Measurements from ENCODE around the gene IP6K2. TPM values are rescaled to one million over a fixed set of nuclear protein-coding genes. Genes with fewer than 3 reads are reported as not detected.

IP6K2 gene
- total RNA-seq, 1 donor from 2014 or later = 97.0 TPM

DNA sequence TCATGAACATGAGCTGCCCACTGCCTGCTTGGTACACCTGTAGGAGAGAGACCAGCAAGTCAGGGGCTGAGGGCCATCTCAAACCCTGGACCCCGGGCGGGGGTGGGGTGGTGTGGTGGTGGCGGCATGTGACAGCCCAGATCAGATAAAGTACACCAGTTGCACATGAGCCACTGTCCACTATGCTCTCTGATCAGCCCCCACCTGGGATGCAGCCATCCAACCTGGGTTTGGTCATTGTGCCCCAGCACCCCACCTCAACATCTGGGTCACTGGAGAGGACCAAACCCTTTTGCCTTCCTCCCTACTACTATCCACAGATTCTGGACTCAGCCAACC lies 28.3 kb downstream of the IP6K2 start:
- DNase-seq (ENCODE audit: low spot score) = no peak

DNA sequence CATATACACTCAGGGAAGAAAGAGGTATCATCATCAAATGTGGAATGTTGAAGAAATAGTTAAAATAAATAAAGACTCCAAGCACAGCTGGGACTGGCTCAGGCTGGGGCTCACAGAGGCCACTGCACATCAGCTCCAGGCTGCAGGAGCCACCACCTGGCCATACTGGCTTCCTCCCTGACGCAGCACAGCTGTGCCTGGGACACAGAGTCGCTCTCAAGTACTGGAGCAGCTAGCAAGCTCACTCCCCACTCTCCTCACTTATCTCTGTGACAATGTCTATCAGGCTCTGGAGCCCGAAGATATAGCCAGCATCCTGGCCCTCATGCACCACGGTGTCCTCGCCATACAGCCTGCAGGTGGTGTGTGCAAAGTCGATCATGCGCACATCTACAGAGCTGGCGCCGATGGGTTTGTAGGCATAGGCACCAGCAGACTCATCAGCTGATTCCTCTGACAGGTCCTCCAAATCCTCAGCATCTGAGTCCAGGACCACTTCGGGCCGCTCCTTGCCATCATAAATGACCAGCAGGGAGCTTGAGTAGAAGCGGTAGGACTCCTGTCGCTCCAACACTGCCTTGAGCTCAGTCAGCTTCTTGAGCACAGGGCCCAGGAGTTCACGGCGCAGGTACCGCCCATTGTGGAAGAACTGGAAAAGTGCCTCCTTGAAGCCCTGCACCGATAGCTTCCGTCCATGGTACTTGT lies 28.8 kb downstream of the IP6K2 start:
- DNase-seq (ENCODE audit: low spot score) = no peak

DNA sequence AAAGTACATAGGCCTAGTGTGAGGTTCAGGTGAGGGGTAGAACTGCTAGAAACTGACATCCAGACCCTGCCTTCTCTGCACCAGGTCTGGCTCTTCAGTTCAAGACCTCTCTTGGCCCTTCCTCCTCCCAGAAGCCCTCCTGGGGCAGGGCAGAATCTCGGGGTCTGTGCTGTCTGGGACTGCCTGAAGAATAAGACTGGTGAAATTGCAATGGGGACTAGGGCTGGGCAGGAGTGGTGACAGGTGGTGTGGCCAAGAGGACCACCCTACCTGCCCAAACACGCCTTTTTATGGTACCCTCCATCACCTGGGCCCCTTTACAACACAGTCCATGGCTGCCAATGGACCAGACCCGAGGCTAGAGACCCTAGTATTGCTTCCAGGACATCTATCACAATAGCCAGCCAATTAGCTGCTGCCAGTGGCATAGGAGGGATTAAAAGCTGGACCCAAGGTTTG lies 29.8 kb downstream of the IP6K2 start:
- no peak for DNase-seq (ENCODE audit: low spot score)

DNA sequence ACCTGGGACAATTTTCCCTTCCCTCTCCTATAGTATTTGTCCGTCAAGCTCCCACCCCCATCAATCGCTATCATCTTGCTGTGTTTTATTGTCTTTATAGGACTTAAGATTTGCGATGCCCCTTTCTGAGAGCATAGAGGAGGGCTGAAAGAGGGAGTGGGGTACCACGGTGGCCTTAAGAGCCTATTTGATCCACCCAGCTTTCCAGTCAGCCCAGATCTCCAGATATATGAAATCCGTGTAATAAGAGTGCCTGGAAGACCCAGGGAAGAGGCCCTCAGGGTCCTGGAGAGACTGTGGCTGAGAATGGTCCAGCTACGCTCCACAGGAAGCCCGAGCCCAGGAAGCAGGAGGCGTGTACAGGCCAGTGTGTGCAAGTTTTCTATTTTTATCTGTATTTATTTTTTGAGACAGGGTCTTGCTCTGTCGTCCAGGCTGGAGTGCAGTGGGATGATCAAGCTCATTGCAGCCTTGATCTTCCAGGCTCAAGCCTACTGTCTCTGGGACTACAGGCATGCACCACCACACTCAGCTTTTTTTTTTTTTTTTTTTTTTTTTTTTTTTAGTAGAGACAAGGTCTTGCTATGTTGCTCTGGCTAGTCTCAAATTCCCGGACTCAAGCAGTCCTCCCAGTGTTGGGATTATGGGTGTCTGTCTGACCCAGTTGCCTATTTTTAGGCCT lies 30.3 kb downstream of the IP6K2 start:
- no peak for DNase-seq (ENCODE audit: low spot score)

DNA sequence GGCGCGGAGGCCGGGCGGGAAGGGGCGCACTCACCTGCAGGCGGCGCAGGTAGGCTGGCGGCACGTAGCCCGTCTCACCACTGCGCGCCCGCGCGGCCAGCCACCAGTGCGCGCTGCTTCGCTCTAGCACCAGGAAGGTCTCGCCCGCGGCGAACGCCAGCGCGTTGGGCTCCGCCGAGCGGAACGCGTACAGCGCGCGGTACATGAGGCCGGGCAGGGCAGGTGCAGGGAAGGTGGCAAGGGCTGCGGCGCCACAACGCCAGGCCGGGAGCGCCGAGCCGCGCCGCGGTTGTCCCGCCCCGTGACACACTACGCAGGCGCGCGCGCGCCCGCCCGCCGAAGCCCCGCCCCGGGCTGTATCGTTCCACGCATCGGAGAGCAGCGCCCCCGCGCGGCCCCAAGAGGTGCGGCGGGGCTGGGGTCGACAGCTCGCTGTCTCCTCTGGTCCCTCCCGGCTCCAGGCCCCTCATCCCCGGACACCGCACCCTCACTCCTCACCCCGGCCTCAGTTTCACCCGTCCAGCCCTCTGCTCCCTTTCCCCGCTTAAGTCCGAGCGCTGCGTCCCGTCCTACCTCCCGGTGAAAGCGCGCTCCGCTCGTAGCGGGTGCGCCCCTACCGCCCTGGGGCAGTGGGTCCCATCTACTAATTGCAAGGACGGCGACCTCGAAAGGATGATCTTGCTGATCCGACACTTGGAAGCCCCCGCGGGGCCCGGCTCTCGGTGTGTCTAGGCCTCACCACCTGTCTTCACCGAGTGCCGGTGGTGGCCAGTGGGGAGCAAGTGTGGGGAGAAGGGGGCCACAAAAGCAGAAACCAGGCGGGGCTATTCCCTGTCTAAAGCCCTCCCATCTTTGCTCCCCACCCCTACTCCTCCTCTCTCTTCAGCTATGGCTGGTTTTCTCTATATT lies 31.2 kb downstream of the IP6K2 start, which contains the start of gene NCKIPSD:
Gene NCKIPSD, minus strand, starts transcription at position 313 of the 909 bp plus-strand sequence. Its CDS starts 108 bp downstream, at position 205.
- DNase-seq (ENCODE audit: low spot score) = peak; percentile 90

DNA sequence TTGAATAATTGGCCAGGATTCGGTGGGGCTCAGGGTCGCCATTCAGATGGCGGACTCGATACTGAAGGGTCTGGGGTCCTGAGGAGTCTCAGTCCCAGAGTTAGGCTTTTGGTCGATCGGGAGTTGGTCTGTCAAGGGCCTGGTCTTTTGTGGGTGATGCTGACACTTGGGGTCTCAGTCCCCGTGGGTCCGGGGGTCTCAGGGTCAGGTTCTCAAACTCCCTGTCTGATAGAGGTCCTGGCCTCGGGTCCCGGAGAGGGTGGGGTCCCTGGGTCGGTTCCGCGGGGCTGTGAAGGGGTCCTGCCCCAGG lies 31.8 kb downstream of the IP6K2 start:
- no peak for DNase-seq (ENCODE audit: low spot score)

DNA sequence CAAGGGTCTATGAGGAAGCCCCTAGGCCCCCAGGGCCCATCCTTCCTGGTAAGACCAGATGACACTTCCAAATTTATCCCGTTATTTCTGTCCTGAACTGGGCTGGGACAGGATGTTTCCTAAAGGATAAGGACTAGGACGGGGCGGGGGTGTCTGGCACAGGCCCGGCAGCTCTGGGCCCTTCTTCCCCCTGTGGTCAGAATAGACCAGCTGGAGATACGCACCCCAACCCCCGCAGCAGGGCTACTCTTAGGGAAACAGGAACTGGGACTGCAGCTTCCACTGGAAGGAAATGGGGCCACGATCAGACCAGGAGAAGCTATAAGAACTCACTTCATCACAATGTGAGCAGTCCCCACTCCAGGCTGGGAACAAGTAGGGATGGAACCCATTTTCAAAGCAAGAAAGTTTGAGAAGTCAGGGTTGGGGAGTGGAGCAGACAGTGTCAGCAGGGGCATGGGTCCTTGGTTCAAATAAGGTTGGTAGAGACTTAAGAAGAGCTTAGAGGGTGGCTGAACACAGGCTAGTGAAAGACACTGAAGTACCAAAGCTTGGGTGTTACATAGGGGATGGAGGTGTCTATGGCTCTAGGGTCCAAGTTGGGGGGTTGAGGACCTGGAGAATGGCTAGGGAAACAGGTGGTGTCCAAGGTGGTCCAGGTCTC lies 32.4 kb downstream of the IP6K2 start:
- DNase-seq (ENCODE audit: low spot score) = no peak

DNA sequence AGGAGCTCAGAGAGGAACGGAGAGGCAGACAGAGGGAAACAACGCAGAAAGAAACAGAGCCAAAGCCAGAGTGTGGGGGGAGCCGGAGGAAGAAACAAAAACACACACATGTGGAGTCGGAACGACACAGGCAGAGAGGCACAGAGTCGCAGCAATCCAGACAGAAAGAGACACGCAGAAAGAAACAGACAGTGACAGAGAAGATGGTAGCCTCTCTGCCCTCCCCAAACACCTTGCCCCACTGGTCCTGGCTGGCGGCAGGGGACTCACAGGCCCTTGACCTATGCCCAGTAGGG lies 33.0 kb downstream of the IP6K2 start:
- DNase-seq (ENCODE audit: low spot score) = no peak

DNA sequence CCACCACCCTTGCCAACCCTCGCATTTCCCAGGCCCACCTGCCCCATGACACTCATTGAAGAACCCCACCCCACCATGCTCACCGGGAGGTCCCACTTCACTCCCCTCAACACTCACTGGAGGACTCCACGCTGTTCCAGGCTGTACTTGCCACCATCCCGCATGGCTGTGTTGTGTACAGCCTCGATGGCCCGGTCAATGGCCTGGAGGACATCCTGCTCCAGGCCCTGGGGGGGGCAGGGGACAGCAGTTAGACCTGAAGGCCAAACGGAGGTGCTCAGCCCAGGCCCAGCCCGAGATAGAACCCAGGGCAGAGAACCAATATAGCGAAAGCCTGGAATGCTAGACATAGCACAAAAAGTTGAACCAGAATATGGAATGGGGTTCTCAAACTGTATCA lies 34.2 kb downstream of the IP6K2 start:
- no peak for DNase-seq (ENCODE audit: low spot score)

DNA sequence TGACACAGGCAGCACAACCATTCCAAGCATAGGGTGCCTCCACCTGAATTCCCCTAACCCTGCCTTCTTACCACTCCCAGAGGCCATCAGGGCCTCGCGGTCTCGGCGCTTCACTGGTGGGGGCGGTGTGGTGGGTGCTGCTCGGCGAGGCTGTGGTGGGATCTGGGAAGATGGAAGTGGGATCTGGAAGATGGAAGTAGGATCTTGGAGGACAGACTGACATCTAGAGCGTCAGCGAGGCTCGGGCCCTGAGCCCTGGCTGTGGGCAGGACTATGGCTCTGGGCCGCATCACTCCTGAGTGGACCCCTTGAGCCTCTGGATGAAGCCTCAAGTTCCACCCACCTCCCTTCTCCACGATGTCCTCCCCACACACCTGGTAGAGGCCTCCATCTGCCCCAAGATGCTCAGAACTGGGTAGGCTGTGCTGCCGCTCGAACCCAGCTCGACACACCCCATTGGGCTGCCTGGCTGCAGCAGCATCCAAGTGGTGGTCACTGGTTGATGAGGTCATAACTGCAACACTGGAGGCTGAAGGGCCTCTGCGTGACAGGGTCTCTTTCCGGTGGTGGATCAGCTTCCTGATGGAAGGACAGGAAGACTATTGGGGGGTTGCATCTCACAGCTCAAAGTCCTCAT lies 34.9 kb downstream of the IP6K2 start:
- no peak for DNase-seq (ENCODE audit: low spot score)

DNA sequence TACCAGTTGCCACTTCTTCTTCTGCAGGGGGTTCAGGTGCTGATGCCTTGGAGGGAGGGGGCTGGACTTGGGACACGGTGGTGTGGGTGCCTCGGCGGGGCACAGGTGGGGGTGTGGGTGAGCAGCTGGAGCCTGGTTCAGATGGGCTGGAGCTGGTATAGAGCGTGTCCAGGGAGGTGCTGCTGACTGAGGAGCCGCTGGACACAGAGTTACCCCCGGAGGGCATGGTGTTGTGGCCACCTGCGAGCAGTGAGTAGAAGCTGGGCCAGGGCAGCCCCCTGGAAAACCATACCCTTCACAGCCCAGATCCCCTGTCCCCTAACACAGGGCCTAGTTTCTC lies 35.5 kb downstream of the IP6K2 start:
- no peak for DNase-seq (ENCODE audit: low spot score)

DNA sequence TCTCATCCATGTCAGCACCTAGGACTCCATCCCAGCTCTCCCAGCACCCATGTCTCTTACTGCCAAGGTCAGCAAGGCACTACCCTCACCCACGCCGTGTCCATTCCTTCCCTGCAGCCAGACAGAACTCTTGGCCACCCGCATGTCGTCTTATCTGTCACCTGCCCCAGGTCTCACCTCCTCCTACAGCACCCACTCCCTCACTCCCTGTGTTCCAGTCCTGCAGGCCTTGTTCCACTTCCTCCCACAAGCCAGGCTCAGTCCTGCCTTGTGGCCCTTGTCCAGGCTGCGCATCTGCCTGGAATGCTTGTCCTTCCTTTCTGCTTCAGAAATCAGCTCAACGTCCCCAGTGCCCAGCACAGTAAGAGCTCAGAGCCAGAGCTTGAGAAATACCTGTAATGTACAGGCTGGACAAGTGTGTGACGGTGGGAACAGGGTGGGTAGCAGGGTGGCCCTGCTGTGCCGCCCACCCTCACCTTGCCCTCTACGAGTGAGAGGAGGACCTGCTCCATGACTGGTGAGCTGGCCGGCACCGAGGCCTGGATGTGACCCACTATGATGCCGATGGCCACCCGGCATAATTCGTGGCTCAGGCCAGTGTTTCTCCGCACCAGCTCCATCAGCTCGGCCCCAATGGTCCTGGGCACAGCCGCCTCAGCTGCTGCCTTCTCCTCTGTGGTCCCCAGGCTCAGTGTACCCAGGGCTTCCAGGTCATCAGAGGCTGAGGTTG lies 36.0 kb downstream of the IP6K2 start:
- no peak for DNase-seq (ENCODE audit: low spot score)

DNA sequence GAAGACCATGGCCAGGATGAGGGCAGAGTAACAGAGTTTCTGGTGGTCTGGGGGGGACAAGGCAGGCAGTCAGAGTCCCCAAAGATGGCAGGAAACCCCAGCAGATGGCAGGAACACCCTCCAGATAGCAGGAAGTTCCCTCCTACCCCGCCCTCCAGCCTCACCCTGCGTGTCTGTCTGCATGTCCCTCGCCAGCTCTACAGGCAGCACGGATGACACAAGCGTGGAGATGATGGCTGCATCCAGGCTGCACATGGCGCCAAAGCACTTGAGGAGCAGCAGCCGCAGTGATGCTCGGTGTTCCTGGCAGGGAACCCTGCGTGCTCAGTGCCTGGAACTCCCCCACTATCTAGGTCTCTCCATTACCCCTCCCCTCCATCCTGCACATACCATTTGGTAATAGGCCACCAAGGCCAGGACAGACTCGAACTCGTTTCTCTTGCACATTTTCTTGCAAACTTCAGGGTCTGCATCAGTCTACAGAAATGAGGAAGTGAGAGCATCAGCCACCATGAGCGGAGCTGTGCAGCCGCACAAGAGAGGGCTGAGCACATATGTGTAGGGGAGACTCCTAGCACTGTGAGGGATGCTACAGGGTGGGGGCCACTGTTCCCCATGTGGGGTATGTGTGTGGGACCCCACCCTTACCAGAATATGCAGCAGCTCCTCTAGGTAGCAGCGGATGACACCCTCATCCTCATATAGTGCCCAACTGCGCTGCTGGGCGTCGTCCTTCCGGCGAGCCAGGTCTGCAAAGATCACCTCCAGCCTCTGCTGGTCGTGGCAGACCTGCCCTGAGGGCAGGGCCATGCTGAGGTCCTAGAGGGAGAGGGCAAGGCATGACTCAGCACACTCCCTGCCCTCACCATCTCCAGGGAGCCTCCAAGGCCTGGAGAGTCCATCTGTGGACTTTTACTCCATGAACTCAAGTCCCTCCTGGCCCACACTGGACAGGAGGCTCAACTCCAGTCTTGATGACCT lies 37.3 kb downstream of the IP6K2 start:
- no peak for DNase-seq (ENCODE audit: low spot score)

DNA sequence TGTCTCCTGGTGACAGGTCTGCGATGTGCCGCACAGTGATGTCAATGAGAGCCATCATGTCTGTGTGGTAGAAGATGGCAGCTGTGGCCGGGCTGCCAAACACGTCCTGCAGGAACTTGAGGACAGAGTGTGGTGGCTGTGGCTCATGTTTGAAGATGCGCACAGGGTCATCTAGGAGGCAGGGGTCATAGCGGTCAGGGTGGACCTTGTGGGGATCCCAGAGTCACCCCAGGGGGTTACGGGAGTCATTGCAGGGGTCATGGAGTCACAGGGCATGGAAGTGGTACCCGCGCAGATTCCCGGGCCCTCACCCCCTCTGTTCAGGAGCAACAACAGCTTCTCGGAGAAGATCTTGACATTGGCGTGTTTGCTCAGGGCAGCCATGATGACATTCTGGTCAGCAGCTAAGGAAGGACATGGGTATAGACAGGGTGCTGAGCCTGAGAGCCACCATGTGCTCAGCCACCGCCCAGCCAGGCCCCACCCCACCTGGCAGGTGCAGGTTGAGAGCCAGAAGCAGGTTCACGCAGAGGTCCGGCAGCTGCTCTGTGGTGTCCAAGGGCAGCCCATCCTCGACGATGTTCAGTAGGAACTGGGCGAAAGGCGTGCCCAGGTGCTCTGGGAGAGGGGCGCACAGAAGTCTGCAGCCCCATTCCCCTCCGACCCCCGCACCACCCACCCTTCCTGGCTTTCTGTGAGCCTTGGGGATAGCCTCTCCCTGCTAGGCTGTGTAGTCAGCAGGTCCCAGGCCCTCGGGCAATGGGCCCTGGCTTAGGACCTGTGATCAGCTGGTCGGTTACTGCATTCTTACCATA lies 38.2 kb downstream of the IP6K2 start:
- no peak for DNase-seq (ENCODE audit: low spot score)

DNA sequence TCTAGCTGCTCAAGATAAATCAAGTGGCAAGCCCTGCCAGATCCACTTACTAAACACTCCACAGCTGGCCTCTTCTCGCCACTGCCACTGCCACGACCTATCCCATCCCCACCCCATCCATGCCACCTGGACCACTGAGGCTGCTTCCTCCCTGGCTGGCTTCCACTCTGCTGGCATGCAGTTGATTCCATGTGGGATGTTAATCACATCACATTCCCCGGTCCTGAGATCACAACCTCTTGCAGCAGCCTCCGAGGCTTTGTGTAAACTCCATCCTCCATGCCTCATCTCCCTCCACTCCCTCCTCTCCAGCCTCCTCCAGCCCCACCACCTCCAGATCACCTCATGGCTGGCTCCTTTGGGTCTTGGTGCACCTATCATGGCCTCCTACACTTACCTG lies 39.0 kb downstream of the IP6K2 start:
- DNase-seq (ENCODE audit: low spot score) = no peak

DNA sequence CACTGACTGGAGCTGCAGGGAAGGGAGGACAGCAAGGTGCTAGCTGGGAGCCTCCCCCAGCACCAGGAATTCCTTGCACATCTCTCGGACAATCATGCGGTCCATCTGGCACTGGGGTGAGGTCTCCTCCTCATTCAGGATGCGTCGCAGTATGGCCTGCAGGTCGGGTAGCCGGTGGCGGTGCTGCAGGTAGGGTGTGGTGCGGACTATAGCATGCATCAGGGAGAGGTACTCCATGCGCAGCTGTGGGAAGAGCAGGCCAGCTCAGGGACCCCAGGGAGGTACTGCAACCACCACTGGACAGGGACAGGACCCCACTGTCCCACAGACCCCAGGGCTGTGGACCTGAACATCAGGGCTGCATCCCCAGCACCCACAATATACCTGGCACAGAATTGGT lies 42.5 kb downstream of the IP6K2 start:
- DNase-seq (ENCODE audit: low spot score) = no peak

DNA sequence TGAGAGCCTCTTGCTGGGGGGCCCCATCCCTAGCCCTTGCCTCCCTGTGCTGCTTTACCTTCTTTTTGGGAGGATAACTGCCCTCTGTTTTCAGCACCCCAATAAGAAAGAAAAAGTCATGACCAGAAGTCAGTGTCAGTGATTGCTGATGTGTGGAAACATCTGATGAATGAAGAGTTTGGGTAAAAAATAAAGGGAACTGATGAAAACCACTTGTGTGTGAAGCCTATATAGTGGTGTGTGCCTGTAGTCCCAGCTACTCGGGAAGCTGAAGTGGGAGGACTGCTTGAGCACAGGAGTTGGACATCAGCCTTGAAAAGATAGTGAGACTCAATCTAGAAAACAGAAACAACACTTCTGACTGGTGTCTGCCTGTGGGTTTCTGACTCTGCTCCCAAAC lies 44.5 kb downstream of the IP6K2 start:
- DNase-seq (ENCODE audit: low spot score) = no peak

DNA sequence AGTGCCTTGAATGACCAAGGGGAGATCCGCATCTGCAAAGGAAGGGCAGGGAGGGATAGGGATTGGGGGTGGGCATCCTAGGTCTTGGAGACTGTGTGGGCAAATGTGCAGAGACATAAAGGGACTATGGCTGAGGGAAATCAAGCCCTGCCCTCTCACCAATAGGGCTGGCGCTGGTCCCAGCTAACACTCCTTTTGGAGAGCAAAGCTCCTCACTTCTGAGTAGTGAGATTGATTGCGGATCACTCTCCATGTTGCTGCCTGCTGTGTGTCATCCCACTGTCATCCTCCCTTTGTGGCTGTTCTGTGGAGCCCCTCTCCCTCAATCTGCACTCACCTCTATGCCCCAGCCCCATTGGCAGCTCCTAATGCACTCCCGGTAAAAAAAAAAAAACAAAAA lies 52.1 kb downstream of the IP6K2 start:
- DNase-seq (ENCODE audit: low spot score) = no peak

DNA sequence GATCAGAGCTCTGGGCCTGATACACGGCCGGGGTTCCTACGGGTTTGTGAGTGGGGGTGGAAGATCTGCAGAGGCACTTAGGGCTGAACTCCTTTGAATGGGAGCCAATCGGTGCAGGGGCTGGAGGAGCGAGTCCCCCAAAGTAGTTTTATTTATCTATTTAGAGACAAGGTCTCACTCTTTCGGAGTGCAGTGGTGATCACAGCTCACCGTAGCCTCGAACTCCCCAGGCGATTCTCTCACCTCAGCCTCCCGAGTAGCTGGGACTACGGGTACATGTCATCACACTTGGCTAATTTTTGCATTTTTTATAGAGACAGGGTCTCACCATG lies 52.7 kb downstream of the IP6K2 start:
- no peak for DNase-seq (ENCODE audit: low spot score)
